ENCODE measurements around the gene DCLK1. TPM values are rescaled to one million over a fixed set of nuclear protein-coding genes. Genes with fewer than 3 reads are reported as not detected.

DCLK1 gene
- total RNA-seq, 1 experiment from 2014 or later, result 0.10 TPM

DNA sequence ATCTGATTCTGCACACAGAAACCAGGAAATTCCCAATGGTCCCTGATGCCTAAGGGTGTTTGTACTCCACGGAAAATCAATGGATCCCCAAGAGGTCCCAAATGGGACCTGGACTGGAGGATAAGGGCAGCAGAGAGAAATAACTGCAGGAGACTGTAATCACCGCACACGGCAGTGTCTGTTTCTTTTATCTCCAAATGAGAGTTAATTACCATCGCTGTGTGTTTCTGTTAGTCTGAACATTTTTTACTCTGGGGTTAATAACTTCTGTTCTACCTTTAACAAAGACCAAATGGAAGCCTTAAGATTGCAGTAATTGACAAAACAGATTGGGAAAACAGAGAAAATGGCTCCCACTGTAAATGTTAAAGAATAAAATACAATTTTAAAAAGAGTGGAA lies 320.9 kb downstream of the DCLK1 start:
- Histone ChIP-seq H3K27ac (ENCODE audit: low read depth, low read length) (no peak overlapping the region), H3K9ac (ENCODE audit: low read length) (no peak overlapping the region), H3K27me3 (ENCODE audit: insufficient read depth, low read length) (peaks cover 55% of the 10 kb centered on the region), H3K79me2 (ENCODE audit: insufficient read depth, low read length) (no peaks in the 10 kb centered on the region), H3K9me2 (ENCODE audit: insufficient read depth) (no peaks in the 10 kb centered on the region), H3K9me3 (ENCODE audit: control insufficient read depth in 1 of 2, insufficient read depth in 1 of 2, low read depth in 1 of 2, low read length in 2 of 2) (no peaks in the 10 kb centered on the region), H3K4me1 (ENCODE audit: control insufficient read depth in 1 of 2, insufficient read depth in 2 of 2, low read length in 2 of 2) (no peaks in the 10 kb centered on the region), H3K4me2 (ENCODE audit: low read length) (no peak overlapping the region), H2AFZ (ENCODE audit: low read depth, low read length, poor library complexity, severe bottlenecking) (no peak overlapping the region), H4K20me1 (ENCODE audit: insufficient read depth) (no peaks in the 10 kb centered on the region), H3K36me3 (ENCODE audit: control insufficient read depth in 1 of 2, insufficient read depth in 2 of 2, low read length in 2 of 2) (no peaks in the 10 kb centered on the region; a peak in 1 of 4 replicates), H3K4me3 (replicated peaks in 1 of 2; ENCODE audit: low read depth in 1 of 2, low read length in 2 of 2) (no peak overlapping the region)
- RAD21 ChIA-PET (ENCODE audit: low non-redundant PET in 1 of 2, low total read pairs in 2 of 2, uncharacterized antibody in 2 of 2, unreplicated experiment in 2 of 2), result interaction anchor here in 1 of 2 experiments (0.6 kb wide), 1 partner anchor 108 kb away, joined by 3 read pairs; no protein-coding TSS in a partner anchor
- DNase-seq (ENCODE audit: low read depth, low spot score) (no peak), ATAC-seq (no peak)
- TF ChIP-seq EZH2 (IDR thresholded peaks at IDR 0.05), result no peak
- TF ChIP-seq JUND (IDR thresholded peaks at IDR 0.05), result no peak
- no peak for TF ChIP-seq EGR1 (IDR thresholded peaks at IDR 0.05; ENCODE audit: low read depth)
- TF ChIP-seq SP1 (IDR thresholded peaks at IDR 0.05; ENCODE audit: low read depth), result no peak
- TF ChIP-seq, protein P1, sequence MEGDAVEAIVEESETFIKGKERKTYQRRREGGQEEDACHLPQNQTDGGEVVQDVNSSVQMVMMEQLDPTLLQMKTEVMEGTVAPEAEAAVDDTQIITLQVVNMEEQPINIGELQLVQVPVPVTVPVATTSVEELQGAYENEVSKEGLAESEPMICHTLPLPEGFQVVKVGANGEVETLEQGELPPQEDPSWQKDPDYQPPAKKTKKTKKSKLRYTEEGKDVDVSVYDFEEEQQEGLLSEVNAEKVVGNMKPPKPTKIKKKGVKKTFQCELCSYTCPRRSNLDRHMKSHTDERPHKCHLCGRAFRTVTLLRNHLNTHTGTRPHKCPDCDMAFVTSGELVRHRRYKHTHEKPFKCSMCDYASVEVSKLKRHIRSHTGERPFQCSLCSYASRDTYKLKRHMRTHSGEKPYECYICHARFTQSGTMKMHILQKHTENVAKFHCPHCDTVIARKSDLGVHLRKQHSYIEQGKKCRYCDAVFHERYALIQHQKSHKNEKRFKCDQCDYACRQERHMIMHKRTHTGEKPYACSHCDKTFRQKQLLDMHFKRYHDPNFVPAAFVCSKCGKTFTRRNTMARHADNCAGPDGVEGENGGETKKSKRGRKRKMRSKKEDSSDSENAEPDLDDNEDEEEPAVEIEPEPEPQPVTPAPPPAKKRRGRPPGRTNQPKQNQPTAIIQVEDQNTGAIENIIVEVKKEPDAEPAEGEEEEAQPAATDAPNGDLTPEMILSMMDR (IDR thresholded peaks at IDR 0.05 in 2 of 3, conservative IDR thresholded peaks at IDR 0.05 in 1 of 3; ENCODE audit: borderline replicate concordance in 1 of 3, insufficient read depth in 1 of 3, low read depth in 2 of 3, low read length in 2 of 3), result no peak
- TF ChIP-seq ZBTB33 (IDR thresholded peaks at IDR 0.05; ENCODE audit: extremely low read depth, insufficient replicate concordance, low read length), result no peak
- no peak for TF ChIP-seq CBX3 (IDR thresholded peaks at IDR 0.05; ENCODE audit: low read depth)
- no peak for TF ChIP-seq ZNF274 (IDR thresholded peaks at IDR 0.05; ENCODE audit: low read depth, low read length)
- TF ChIP-seq SRF (IDR thresholded peaks at IDR 0.05; ENCODE audit: low read depth), result no peak
- TF ChIP-seq RAD21 (IDR thresholded peaks at IDR 0.05; ENCODE audit: low read depth), result no peak
- no peak for TF ChIP-seq EZH2phosphoT487 (IDR thresholded peaks at IDR 0.05; ENCODE audit: borderline replicate concordance)
- TF ChIP-seq POLR2A (IDR thresholded peaks at IDR 0.05; ENCODE audit: borderline replicate concordance, extremely low read depth, insufficient read depth, insufficient read length), result no peak
- BruUV-seq (replicated peaks), result no TSS peak
- POLR2A ChIA-PET, result no interaction called here
- intact Hi-C loops (cut with micrococcal nuclease), result no loop called here
- CTCF ChIA-PET, result interaction anchor here (1.4 to 3.0 kb wide), 2 partner anchors 8 to 21 kb away, joined by 4 to 8 read pairs; no protein-coding TSS in a partner anchor
